H1 (cell line): ENCODE data around the gene RIMS1. TPM values are rescaled to one million over a fixed set of nuclear protein-coding genes. Genes with fewer than 3 reads are reported as not detected.

ENCODE experiments used
- ASH2L ChIP-seq: fragments of 200-600, 300-600 bp; sonication (generic); IDR thresholded peaks from one replicate; pipeline ENCODE4 v1.7.1; 2017; ENCODE audit warnings: low read length
- BACH1 ChIP-seq: IDR thresholded peaks from 2 replicates; pipeline ENCODE4 v1.6.1; 2012; ENCODE audit warnings: low read length, improper control_type of control experiment
- BCL11A ChIP-seq, 2 experiments: IDR thresholded peaks; one replicate each; pipeline ENCODE4 v1.6.1; 2011; ENCODE audit warnings: low read depth in 2 of 2, low read length in 2 of 2, mild to moderate bottlenecking in 2 of 2
- CBX5 ChIP-seq: fragments of 300-800, 300-1000 bp; sonication (generic); IDR thresholded peaks from 2 replicates; pipeline ENCODE4 v1.7.1; 2016; ENCODE audit warnings: antibody characterized with exemption, low read length, low read depth
- HDAC2 ChIP-seq, 2 experiments: fragments of 300-600 bp in 1 of 2; sonication (generic) in 1 of 2; IDR thresholded peaks; 2 replicates each; pipeline ENCODE4 v1.6.1; 2011 to 2012; ENCODE audit warnings: low read depth in 2 of 2, low read length in 2 of 2, mild to moderate bottlenecking in 2 of 2, moderate library complexity in 2 of 2, borderline replicate concordance in 1 of 2, inconsistent platforms in 1 of 2
- NRF1 ChIP-seq: IDR thresholded peaks from 2 replicates; pipeline ENCODE4 v1.6.1; 2011; ENCODE audit warnings: mild to moderate bottlenecking, low read depth, low read length, improper control_type of control experiment
- POLR2A ChIP-seq, 2 experiments: IDR thresholded peaks; 1 replicate in 1 of 2; 2 replicates in 1 of 2; pipeline ENCODE4 v1.6.1; 2011; ENCODE audit warnings: low read depth in 2 of 2, low read length in 2 of 2, mild to moderate bottlenecking in 2 of 2; ENCODE audit errors: control extremely low read depth in 1 of 2
- SIRT6 ChIP-seq: IDR thresholded peaks from one replicate; pipeline ENCODE4 v1.7.1; 2012; ENCODE audit warnings: low read length, inconsistent platforms
- SP1 ChIP-seq: IDR thresholded peaks from 2 replicates; pipeline ENCODE4 v1.6.1; 2011; ENCODE audit warnings: low read depth, low read length
- TBP ChIP-seq: IDR thresholded peaks from 2 replicates; pipeline ENCODE4 v1.6.1; 2011; ENCODE audit warnings: low read depth, low read length, improper control_type of control experiment
- TCF12 ChIP-seq: IDR thresholded peaks from 2 replicates; pipeline ENCODE4 v1.6.1; 2011; ENCODE audit warnings: low read depth, mild to moderate bottlenecking, low read length
- TEAD4 ChIP-seq: IDR thresholded peaks from 2 replicates; pipeline ENCODE4 v1.6.1; 2012; ENCODE audit warnings: low read depth, low read length, inconsistent platforms, mixed read lengths
- ZNF274 ChIP-seq: IDR thresholded peaks from 2 replicates; pipeline ENCODE4 v1.7.0; 2012; ENCODE audit warnings: low read length, borderline replicate concordance; ENCODE audit errors: extremely low read depth
- polyA plus RNA-seq, 7 experiments: library from polyadenylated mRNA; depleted of rRNA in 3 of 7; stranded (reverse) in 5 of 7; unstranded in 2 of 7; fragments of >200 nt in 5 of 7; fragments of 200-250 nt in 2 of 7; gene quantifications; 1 replicate in 5 of 7; 2 replicates in 1 of 7; 4 replicates in 1 of 7; pipeline versions ENCODE4 v1.2.1 to v1.2.3, GENCODE V29; 2011 to 2013; ENCODE audit warnings: missing spikeins in 2 of 7, mixed read lengths in 2 of 7
- total RNA-seq: library from RNA; stranded (reverse); fragmentation: NEBNext Ultra II Directional; extraction: Animal tissue kit (Norgen Biotek cat#: 25700); gene quantifications from 2 replicates; pipeline ENCODE4 v1.2.1, GENCODE V29; 2021
- TF ChIP-seq, protein P1 (sequence below): IDR thresholded peaks from 2 replicates; pipeline ENCODE4 v1.6.1; 2012; ENCODE audit warnings: low read length, inconsistent platforms

Gene RIMS1
- total and polyA plus RNA-seq, 2 of the 8 experiments (the other 6 are each of a cell fraction or from before 2014, with no cell fraction given), result 0.63 to 2.3 TPM

- TF ChIP-seq, protein P1, sequence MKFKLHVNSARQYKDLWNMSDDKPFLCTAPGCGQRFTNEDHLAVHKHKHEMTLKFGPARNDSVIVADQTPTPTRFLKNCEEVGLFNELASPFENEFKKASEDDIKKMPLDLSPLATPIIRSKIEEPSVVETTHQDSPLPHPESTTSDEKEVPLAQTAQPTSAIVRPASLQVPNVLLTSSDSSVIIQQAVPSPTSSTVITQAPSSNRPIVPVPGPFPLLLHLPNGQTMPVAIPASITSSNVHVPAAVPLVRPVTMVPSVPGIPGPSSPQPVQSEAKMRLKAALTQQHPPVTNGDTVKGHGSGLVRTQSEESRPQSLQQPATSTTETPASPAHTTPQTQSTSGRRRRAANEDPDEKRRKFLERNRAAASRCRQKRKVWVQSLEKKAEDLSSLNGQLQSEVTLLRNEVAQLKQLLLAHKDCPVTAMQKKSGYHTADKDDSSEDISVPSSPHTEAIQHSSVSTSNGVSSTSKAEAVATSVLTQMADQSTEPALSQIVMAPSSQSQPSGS, result no peak
- TF ChIP-seq BACH1 (no peak), TEAD4 (peak; percentile 90), NRF1 (no peak), SIRT6 (no peak), CBX5 (no peak), SP1 (0 out of 2 replicates have a peak, but pooled peaks have one; percentile 6), BCL11A (IDR thresholded peaks at IDR 0.05; ENCODE audit: low read depth in 2 of 2, low read length in 2 of 2) (peak in 1 of 2 experiments; percentile 55), TCF12 (peak; percentile 59; the same call in 1 of the 2 replicates), POLR2A (IDR thresholded peaks at IDR 0.05; ENCODE audit: control extremely low read depth in 1 of 2, low read depth in 2 of 2, low read length in 2 of 2) (no peak), ZNF274 (no peak), TBP (no peak), HDAC2 (IDR thresholded peaks at IDR 0.05; ENCODE audit: borderline replicate concordance in 1 of 2, low read depth in 2 of 2, low read length in 2 of 2) (peak in 1 of 2 experiments; percentile 66; a peak in 1 of 4 replicates), ASH2L (no peak)
- TF ChIP-seq, all 59 proteins: peak for 7
Observed at GRCh38 chr6:72245565-72245964, 359.2 kb downstream of the RIMS1 start (continued).
